ENCODE results near the gene LRRC71.

GRCh38 chr1:156887734-156888133, 32.7 kb upstream of the LRRC71 start:
- TF ChIP-seq CTCF (IDR thresholded peaks at IDR 0.05; ENCODE audit: borderline replicate concordance, extremely low read depth, low read length, poor library complexity, severe bottlenecking) (no peak), EZH2 (IDR thresholded peaks at IDR 0.05; ENCODE audit: borderline replicate concordance, low read depth, low read length, severe bottlenecking) (no peak)
